ENCODE data around the gene VOPP1. TPM values are rescaled to one million over a fixed set of nuclear protein-coding genes. Genes with fewer than 3 reads are reported as not detected.

VOPP1 gene
- total and polyA plus RNA-seq, 2 experiments from 2014 or later: 27.5 to 86.5 TPM

GRCh38 chr7:55521917-55522902 lies 50.1 kb downstream of the VOPP1 start:
- H3K4me2 ChIP-seq (ENCODE audit: unreplicated experiment): no peak overlapping the region
- peaks cover 86% of the 10 kb centered on the region for H3K79me2 ChIP-seq (ENCODE audit: insufficient read depth)
- no peaks in the 10 kb centered on the region for H3K36me3 ChIP-seq (ENCODE audit: low read depth)
- no peaks in the 10 kb centered on the region for H3K9me3 ChIP-seq (ENCODE audit: low read depth)
- DNase-seq: no peak
- in situ Hi-C loops (cut with MboI): no loop called here
- H3K4me3 ChIP-seq: no peak overlapping the region
- H3K9me2 ChIP-seq (ENCODE audit: insufficient read depth): no peaks in the 10 kb centered on the region
- no peak overlapping the region for H3K27ac ChIP-seq
- no peak overlapping the region for H3K9ac ChIP-seq
- 95 to 96% methylated on average over 18 of the region's 18 CpGs for WGBS, 2 experiments (ENCODE audit: low coverage in 1 of 2, low lambda C conversion rate in 2 of 2, missing lambda C conversion rate in 2 of 2)
- H4K20me1 ChIP-seq (ENCODE audit: insufficient read depth): peaks cover 4% of the 10 kb centered on the region
- TF ChIP-seq EZH2 (IDR thresholded peaks at IDR 0.05; ENCODE audit: insufficient read depth, poor library complexity, severe bottlenecking): no peak
- no peak for TF ChIP-seq EZH2phosphoT487 (IDR thresholded peaks at IDR 0.05; ENCODE audit: insufficient read depth, low read depth)
- H2AFZ ChIP-seq: no peak overlapping the region
- H3F3A ChIP-seq (ENCODE audit: insufficient read depth): no peaks in the 10 kb centered on the region
- no peaks in the 10 kb centered on the region for H3K4me1 ChIP-seq (ENCODE audit: insufficient read depth)
- H3K27me3 ChIP-seq (replicated peaks; ENCODE audit: insufficient read depth): no peaks in the 10 kb centered on the region

- TF ChIP-seq EZH2phosphoT487 (IDR thresholded peaks at IDR 0.05; ENCODE audit: insufficient read depth, low read depth) (no peak), EZH2 (IDR thresholded peaks at IDR 0.05; ENCODE audit: insufficient read depth, poor library complexity, severe bottlenecking) (no peak)
- in situ Hi-C loops (cut with MboI): no loop called here
- Histone ChIP-seq H3K9me3 (ENCODE audit: low read depth) (no peaks in the 10 kb centered on the region), H2AFZ (no peak overlapping the region), H4K20me1 (ENCODE audit: insufficient read depth) (peaks cover 4% of the 10 kb centered on the region), H3K27ac (no peak overlapping the region), H3K27me3 (replicated peaks; ENCODE audit: insufficient read depth) (no peaks in the 10 kb centered on the region), H3K4me2 (ENCODE audit: unreplicated experiment) (no peak overlapping the region), H3F3A (ENCODE audit: insufficient read depth) (no peaks in the 10 kb centered on the region), H3K9ac (no peak overlapping the region), H3K4me1 (ENCODE audit: insufficient read depth) (no peaks in the 10 kb centered on the region), H3K9me2 (ENCODE audit: insufficient read depth) (no peaks in the 10 kb centered on the region), H3K79me2 (ENCODE audit: insufficient read depth) (peaks cover 79% of the 10 kb centered on the region), H3K4me3 (no peak overlapping the region), H3K36me3 (ENCODE audit: low read depth) (no peaks in the 10 kb centered on the region)
- WGBS, 2 experiments (ENCODE audit: low coverage in 1 of 2, low lambda C conversion rate in 2 of 2, missing lambda C conversion rate in 2 of 2): 93 to 96% methylated on average over 8 to 9 of the region's 9 CpGs
- no peak for DNase-seq
Observed at GRCh38 chr7:55521512-55521911, 50.8 kb downstream of the VOPP1 start.

GRCh38 chr7:55520426-55521140 lies 51.7 kb downstream of the VOPP1 start:
- in situ Hi-C loops (cut with MboI): no loop called here
- H3K36me3 ChIP-seq (ENCODE audit: low read depth): no peaks in the 10 kb centered on the region
- no peak overlapping the region for H3K4me2 ChIP-seq (ENCODE audit: unreplicated experiment)
- H3K27ac ChIP-seq: no peak overlapping the region
- H3K9me2 ChIP-seq (ENCODE audit: insufficient read depth): no peaks in the 10 kb centered on the region
- no peak for DNase-seq
- no peak overlapping the region for H3K4me3 ChIP-seq
- peaks cover 4% of the 10 kb centered on the region for H4K20me1 ChIP-seq (ENCODE audit: insufficient read depth)
- no peak overlapping the region for H3K9ac ChIP-seq
- H3K27me3 ChIP-seq (replicated peaks; ENCODE audit: insufficient read depth): no peaks in the 10 kb centered on the region
- 93 to 97% methylated on average over 13 of the region's 13 CpGs for WGBS, 2 experiments (ENCODE audit: low coverage in 1 of 2, low lambda C conversion rate in 2 of 2, missing lambda C conversion rate in 2 of 2)
- no peaks in the 10 kb centered on the region for H3K9me3 ChIP-seq (ENCODE audit: low read depth)
- peaks cover 70% of the 10 kb centered on the region for H3K79me2 ChIP-seq (ENCODE audit: insufficient read depth)
- TF ChIP-seq EZH2phosphoT487 (IDR thresholded peaks at IDR 0.05; ENCODE audit: insufficient read depth, low read depth): no peak
- no peak for TF ChIP-seq EZH2 (IDR thresholded peaks at IDR 0.05; ENCODE audit: insufficient read depth, poor library complexity, severe bottlenecking)
- H2AFZ ChIP-seq: no peak overlapping the region
- H3F3A ChIP-seq (ENCODE audit: insufficient read depth): no peaks in the 10 kb centered on the region
- H3K4me1 ChIP-seq (ENCODE audit: insufficient read depth): no peaks in the 10 kb centered on the region

- Histone ChIP-seq H4K20me1 (ENCODE audit: insufficient read depth) (peaks cover 4% of the 10 kb centered on the region; the same call in 1 of the 2 replicates), H2AFZ (no peak overlapping the region), H3K4me1 (ENCODE audit: insufficient read depth) (no peaks in the 10 kb centered on the region), H3K9me2 (ENCODE audit: insufficient read depth) (no peaks in the 10 kb centered on the region), H3K27me3 (replicated peaks; ENCODE audit: insufficient read depth) (no peaks in the 10 kb centered on the region), H3K4me3 (no peak overlapping the region), H3K27ac (no peak overlapping the region), H3K79me2 (ENCODE audit: insufficient read depth) (peaks cover 52% of the 10 kb centered on the region), H3K9ac (no peak overlapping the region), H3K4me2 (ENCODE audit: unreplicated experiment) (no peak overlapping the region), H3F3A (ENCODE audit: insufficient read depth) (no peaks in the 10 kb centered on the region), H3K36me3 (ENCODE audit: low read depth) (no peaks in the 10 kb centered on the region), H3K9me3 (ENCODE audit: low read depth) (no peaks in the 10 kb centered on the region)
- 93 to 94% methylated on average over 8 of the region's 8 CpGs for WGBS, 2 experiments (ENCODE audit: low coverage in 1 of 2, low lambda C conversion rate in 2 of 2, missing lambda C conversion rate in 2 of 2)
- in situ Hi-C loops (cut with MboI): no loop called here
- no peak for TF ChIP-seq EZH2 (IDR thresholded peaks at IDR 0.05; ENCODE audit: insufficient read depth, poor library complexity, severe bottlenecking)
- no peak for TF ChIP-seq EZH2phosphoT487 (IDR thresholded peaks at IDR 0.05; ENCODE audit: insufficient read depth, low read depth)
- no peak for DNase-seq
Observed at GRCh38 chr7:55518836-55519235, 53.5 kb downstream of the VOPP1 start.

Data from GM23248 (cell line).